Jurkat, Clone E6-1 (cell line): ENCODE measurements around the gene RAB5B.
"Not testable (repeated sequence)": the region's sequence is repeated elsewhere in the genome, so short reads cannot be mapped to it uniquely, and the experiment has no call there.

Source experiments
- DNase-seq: peaks from one replicate; pipeline ENCODE4 v3.0.0-alpha.2; 2011; ENCODE audit warnings: low read depth, low spot score
- H3K4me3 ChIP-seq: 2 replicates; pipeline ENCODE4 v1.5.1; 2011; ENCODE audit warnings: mild to moderate bottlenecking, low read length, control low read depth, moderate library complexity

RAB5B gene

GRCh38 chr12:56040151-56040550, 66.3 kb downstream of the RAB5B start:
- no peak overlapping the region for H3K4me3 ChIP-seq
- no peak for DNase-seq

- no peak for DNase-seq
- H3K4me3 ChIP-seq = peak overlapping the region; percentile 78
Measured at GRCh38 chr12:56040963-56041551, 67.2 kb downstream of the RAB5B start.

- peak within 1 kb of the TSS; percentile 78 for H3K4me3 ChIP-seq
- DNase-seq = peak; percentile 98
Measured at GRCh38 chr12:56041552-56042429, 67.9 kb downstream of the RAB5B start, which contains the start of gene RPS26. TSS of gene RPS26 (plus strand) at chr12:56041918. CDS start at chr12:56042167, 249 bp downstream.

GRCh38 chr12:56042430-56042813, 68.5 kb downstream of the RAB5B start:
- not testable (repeated sequence) for DNase-seq
- peak overlapping the region; percentile 78 for H3K4me3 ChIP-seq

- H3K4me3 ChIP-seq = peak overlapping the region; percentile 78
- no peak for DNase-seq
Measured at GRCh38 chr12:56042843-56043242, 69.0 kb downstream of the RAB5B start.
